SJCRH30 (cell line): ENCODE results near the gene IGFN1. TPM values are rescaled to one million over a fixed set of nuclear protein-coding genes. Genes with fewer than 3 reads are reported as not detected.
A peak's percentile ranks its signal among the peaks of the same experiment; 100 is the strongest.

Source experiments
- DNase-seq, 2 experiments: peaks; one replicate each; pipeline ENCODE4 v3.0.0-alpha.2; 2015 to 2020
- H3K27ac ChIP-seq: fragments of 250-450 bp; sonication (Bioruptor Pico); 2 replicates; pipeline ENCODE4 v1.5.1; 2020; ENCODE audit warnings: mild to moderate bottlenecking, moderate library complexity
- H3K27me3 ChIP-seq: fragments of 250-450 bp; sonication (Bioruptor Pico); 2 replicates; pipeline ENCODE4 v1.5.1; 2020; ENCODE audit warnings: mild to moderate bottlenecking, moderate library complexity
- H3K36me3 ChIP-seq: fragments of 250-450 bp; sonication (Bioruptor Pico); 2 replicates; pipeline ENCODE4 v1.5.1; 2020; ENCODE audit warnings: mild to moderate bottlenecking, moderate library complexity
- H3K4me1 ChIP-seq: fragments of 250-450 bp; sonication (Bioruptor Pico); 2 replicates; pipeline ENCODE4 v1.5.1; 2020; ENCODE audit warnings: mild to moderate bottlenecking, moderate library complexity
- H3K4me3 ChIP-seq: fragments of 250-450 bp; sonication (Bioruptor Pico); 2 replicates; pipeline ENCODE4 v1.5.1; 2020; ENCODE audit warnings: mild to moderate bottlenecking, moderate library complexity
- H3K9me3 ChIP-seq: fragments of 250-450 bp; sonication (Bioruptor Pico); replicated peaks from 2 replicates; pipeline ENCODE4 v1.5.1; 2020; ENCODE audit warnings: mild to moderate bottlenecking, moderate library complexity
- total RNA-seq: library from RNA; depleted of rRNA; stranded (reverse); fragments of >200 nt; shearing (Covaris generic); gene quantifications from 2 replicates; pipeline ENCODE4 v1.2.3, GENCODE V29; 2014

Gene IGFN1
- total RNA-seq, 1 experiment from 2014 or later, result not detected

DNA sequence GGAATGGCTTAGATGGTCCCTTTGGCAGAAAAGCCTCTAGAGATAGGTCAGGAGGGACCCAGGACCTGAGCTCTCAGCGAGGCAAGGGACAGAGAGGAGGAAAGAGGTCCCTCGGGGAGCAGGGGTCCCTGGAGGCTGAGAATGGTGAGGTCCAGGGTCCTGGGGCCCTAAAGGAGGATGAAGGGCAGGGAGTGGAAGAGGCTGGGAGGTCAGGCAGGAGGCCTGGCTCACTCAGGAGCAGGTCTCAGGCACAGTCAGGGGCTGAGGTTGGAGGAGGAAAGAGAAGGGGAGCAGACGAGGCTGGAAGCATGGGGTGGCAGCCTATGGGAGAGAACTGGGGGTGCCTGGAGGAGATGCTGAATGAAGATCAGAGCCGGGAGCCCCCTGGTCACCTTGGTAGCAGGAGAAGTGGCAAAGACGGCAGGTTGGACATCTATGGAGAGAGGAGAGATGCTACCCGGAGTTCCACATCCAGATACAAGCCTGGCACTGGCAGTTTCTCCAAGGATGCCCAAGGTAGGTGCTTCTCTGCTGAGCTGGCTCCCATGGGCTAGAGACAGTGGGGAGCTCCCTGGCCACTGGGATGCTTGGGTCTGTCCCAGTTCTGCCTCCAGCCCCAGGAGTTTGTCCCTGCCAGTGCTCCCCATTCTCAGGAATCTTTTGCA, 22.6 kb downstream of the IGFN1 start:
- Histone ChIP-seq H3K27me3 (peaks cover 37% of the 10 kb centered on the region), H3K4me3 (no peak overlapping the region), H3K36me3 (no peaks in the 10 kb centered on the region), H3K9me3 (no peaks in the 10 kb centered on the region), H3K4me1 (no peaks in the 10 kb centered on the region), H3K27ac (no peak overlapping the region)
- no peak for DNase-seq

DNA sequence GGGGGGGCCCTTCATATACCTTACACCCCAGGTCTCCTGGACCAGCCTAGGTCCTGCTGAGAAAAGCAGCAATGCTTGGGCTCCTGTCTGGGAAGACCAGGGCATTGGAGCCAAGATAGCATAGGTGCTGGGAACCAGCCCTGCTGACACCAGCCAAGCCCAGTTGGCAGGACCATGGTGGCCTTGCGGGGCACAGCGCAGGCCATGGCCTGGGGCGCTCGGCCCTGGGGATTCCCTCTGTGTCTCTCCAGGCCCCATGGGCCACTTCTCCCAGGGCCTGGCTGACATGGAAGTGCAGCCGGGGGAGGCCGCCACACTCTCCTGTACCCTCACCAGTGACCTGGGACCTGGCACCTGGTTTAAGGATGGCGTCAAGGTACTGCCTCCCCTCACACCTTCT, 23.3 kb downstream of the IGFN1 start:
- H3K27me3 ChIP-seq, result peaks cover 35% of the 10 kb centered on the region
- no peak overlapping the region for H3K27ac ChIP-seq
- no peaks in the 10 kb centered on the region for H3K4me1 ChIP-seq
- no peak for DNase-seq
- no peaks in the 10 kb centered on the region for H3K36me3 ChIP-seq
- H3K4me3 ChIP-seq, result no peak overlapping the region
- no peaks in the 10 kb centered on the region for H3K9me3 ChIP-seq

- no peak overlapping the region for H3K27ac ChIP-seq
Observed at GRCh38 chr1:201214461-201214860, 23.8 kb downstream of the IGFN1 start.

DNA sequence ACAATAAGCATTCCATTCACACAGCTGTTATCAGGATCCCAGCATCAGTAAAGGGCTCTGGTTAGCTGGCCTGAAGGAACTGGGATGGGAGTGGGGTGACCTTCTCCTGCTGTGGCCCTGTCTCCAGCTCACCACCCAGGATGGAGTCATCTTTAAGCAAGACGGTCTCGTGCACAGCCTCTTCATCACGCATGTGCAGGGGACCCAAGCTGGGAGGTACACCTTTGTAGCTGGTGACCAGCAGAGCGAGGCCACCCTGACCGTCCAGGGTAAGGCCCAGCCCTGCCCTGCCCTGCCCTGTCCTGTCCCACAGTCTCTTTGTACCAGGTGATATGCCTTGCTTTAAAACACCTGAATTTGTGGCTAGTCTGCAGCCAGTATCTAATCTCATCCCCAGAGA, 24.3 kb downstream of the IGFN1 start:
- no peak overlapping the region for H3K4me3 ChIP-seq
- DNase-seq, result no peak
- no peaks in the 10 kb centered on the region for H3K4me1 ChIP-seq
- H3K27ac ChIP-seq, result no peak overlapping the region
- H3K27me3 ChIP-seq, result peaks cover 35% of the 10 kb centered on the region
- no peaks in the 10 kb centered on the region for H3K36me3 ChIP-seq
- no peaks in the 10 kb centered on the region for H3K9me3 ChIP-seq

More at GRCh38 chr1:201214461-201214860, 23.8 kb downstream of the IGFN1 start:
- Histone ChIP-seq H3K4me1 (no peaks in the 10 kb centered on the region), H3K9me3 (no peaks in the 10 kb centered on the region), H3K4me3 (no peak overlapping the region), H3K36me3 (no peaks in the 10 kb centered on the region), H3K27me3 (peaks cover 32% of the 10 kb centered on the region)
- DNase-seq, result peak in 1 of 2 experiments; percentile 45

- DNase-seq, result no peak
- no peaks in the 10 kb centered on the region for H3K9me3 ChIP-seq
- peaks cover 35% of the 10 kb centered on the region for H3K27me3 ChIP-seq
- H3K36me3 ChIP-seq, result no peaks in the 10 kb centered on the region
- no peaks in the 10 kb centered on the region for H3K4me1 ChIP-seq
- no peak overlapping the region for H3K27ac ChIP-seq
- H3K4me3 ChIP-seq, result no peak overlapping the region
Observed at GRCh38 chr1:201215531-201216357, 25.1 kb downstream of the IGFN1 start.

- Histone ChIP-seq H3K36me3 (no peaks in the 10 kb centered on the region), H3K27ac (no peak overlapping the region), H3K4me1 (no peaks in the 10 kb centered on the region), H3K27me3 (peaks cover 39% of the 10 kb centered on the region), H3K4me3 (no peak overlapping the region), H3K9me3 (no peaks in the 10 kb centered on the region)
- no peak for DNase-seq
Observed at GRCh38 chr1:201216395-201217085, 25.9 kb downstream of the IGFN1 start.

DNA sequence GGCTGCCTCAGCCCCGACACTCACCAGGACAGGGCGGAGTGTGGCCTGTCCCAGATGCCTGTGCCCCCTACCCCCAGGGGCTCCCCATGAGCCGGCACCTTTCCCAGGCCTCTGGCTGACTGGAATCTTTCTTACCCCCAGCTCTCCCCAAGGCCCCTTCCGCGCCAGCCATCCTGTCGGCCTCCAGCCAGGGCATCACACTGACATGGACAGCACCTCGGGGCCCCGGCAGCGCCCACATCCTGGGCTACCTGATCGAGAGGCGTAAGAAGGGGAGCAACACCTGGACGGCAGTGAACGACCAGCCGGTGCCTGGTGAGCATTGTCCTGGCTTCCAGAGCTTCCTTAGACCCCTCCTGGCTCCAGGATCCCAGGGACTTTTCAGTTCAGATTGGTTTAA, 26.5 kb downstream of the IGFN1 start:
- DNase-seq, result no peak
- peaks cover 44% of the 10 kb centered on the region for H3K27me3 ChIP-seq

GRCh38 chr1:201217851-201218250, 27.2 kb downstream of the IGFN1 start:
- Histone ChIP-seq H3K27ac (no peak overlapping the region), H3K27me3 (peaks cover 44% of the 10 kb centered on the region), H3K4me1 (no peaks in the 10 kb centered on the region), H3K4me3 (no peak overlapping the region), H3K36me3 (no peaks in the 10 kb centered on the region), H3K9me3 (no peaks in the 10 kb centered on the region)
- DNase-seq, result no peak

More for the DNA sequence above, 26.5 kb downstream of the IGFN1 start:
- no peaks in the 10 kb centered on the region for H3K9me3 ChIP-seq
- no peaks in the 10 kb centered on the region for H3K36me3 ChIP-seq
- H3K27ac ChIP-seq, result no peak overlapping the region
- no peak overlapping the region for H3K4me3 ChIP-seq
- no peaks in the 10 kb centered on the region for H3K4me1 ChIP-seq

- no peak overlapping the region for H3K27ac ChIP-seq
- no peaks in the 10 kb centered on the region for H3K4me1 ChIP-seq
- H3K4me3 ChIP-seq, result no peak overlapping the region
Observed at GRCh38 chr1:201218409-201218808, 27.8 kb downstream of the IGFN1 start.

GRCh38 chr1:201219481-201220387, 29.1 kb downstream of the IGFN1 start:
- DNase-seq, result no peak
- H3K36me3 ChIP-seq, result no peaks in the 10 kb centered on the region

More at GRCh38 chr1:201218409-201218808, 27.8 kb downstream of the IGFN1 start:
- no peak for DNase-seq
- no peaks in the 10 kb centered on the region for H3K36me3 ChIP-seq
- no peaks in the 10 kb centered on the region for H3K9me3 ChIP-seq
- peaks cover 44% of the 10 kb centered on the region for H3K27me3 ChIP-seq

DNA sequence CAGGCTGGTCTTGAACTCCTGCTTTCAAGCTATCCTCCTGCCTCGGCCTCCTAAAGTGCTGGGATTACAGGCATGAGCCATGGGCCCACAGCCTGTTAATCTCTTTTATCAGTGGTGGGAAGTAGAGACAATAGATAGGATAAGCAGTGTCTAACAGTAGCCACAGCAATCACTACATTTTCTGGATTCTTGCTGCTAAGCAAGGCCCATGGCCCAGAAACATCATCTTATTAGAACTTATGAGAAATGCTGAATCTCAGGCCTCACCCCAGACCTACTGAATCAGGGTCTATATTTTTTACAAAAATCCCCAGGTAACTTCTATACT, 29.7 kb downstream of the IGFN1 start:
- Histone ChIP-seq H3K4me3 (no peak overlapping the region), H3K36me3 (no peaks in the 10 kb centered on the region), H3K27me3 (peaks cover 42% of the 10 kb centered on the region), H3K9me3 (no peaks in the 10 kb centered on the region), H3K27ac (no peak overlapping the region), H3K4me1 (no peaks in the 10 kb centered on the region)
- no peak for DNase-seq

More at GRCh38 chr1:201219481-201220387, 29.1 kb downstream of the IGFN1 start:
- no peak overlapping the region for H3K27ac ChIP-seq
- H3K27me3 ChIP-seq, result peaks cover 41% of the 10 kb centered on the region
- no peaks in the 10 kb centered on the region for H3K9me3 ChIP-seq
- H3K4me1 ChIP-seq, result no peaks in the 10 kb centered on the region
- no peak overlapping the region for H3K4me3 ChIP-seq

- DNase-seq, result no peak
- no peaks in the 10 kb centered on the region for H3K36me3 ChIP-seq
Observed at GRCh38 chr1:201221201-201221846, 30.7 kb downstream of the IGFN1 start.

DNA sequence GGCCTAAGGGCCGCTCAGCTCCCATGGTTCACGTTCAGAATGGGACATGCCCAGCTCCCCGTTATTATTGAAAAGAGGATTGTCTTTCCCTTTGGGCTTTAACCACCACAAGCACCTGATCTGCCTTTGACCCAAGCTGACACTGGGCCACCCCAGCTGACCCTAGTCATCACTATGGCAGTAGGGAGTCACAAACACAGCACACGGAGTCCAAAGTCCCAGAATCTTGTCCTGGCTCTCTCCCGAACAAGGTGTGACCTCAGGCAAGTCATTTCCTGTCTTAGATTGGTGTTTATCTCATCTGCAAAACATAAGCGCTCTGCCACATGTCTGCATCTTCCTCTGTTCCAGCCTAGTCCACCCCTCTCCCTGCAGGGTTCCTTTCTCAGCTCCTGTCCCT, 31.5 kb downstream of the IGFN1 start:
- Histone ChIP-seq H3K27me3 (peaks cover 45% of the 10 kb centered on the region), H3K27ac (no peak overlapping the region), H3K4me3 (no peak overlapping the region), H3K4me1 (no peaks in the 10 kb centered on the region), H3K9me3 (no peaks in the 10 kb centered on the region), H3K36me3 (no peaks in the 10 kb centered on the region)
- no peak for DNase-seq

More at GRCh38 chr1:201221201-201221846, 30.7 kb downstream of the IGFN1 start:
- H3K27me3 ChIP-seq, result peaks cover 45% of the 10 kb centered on the region
- no peaks in the 10 kb centered on the region for H3K4me1 ChIP-seq
- no peaks in the 10 kb centered on the region for H3K9me3 ChIP-seq
- H3K4me3 ChIP-seq, result no peak overlapping the region
- no peak overlapping the region for H3K27ac ChIP-seq
